HepG2 (cell line): ENCODE measurements around the gene ZNF541. TPM values are rescaled to one million over a fixed set of nuclear protein-coding genes. Genes with fewer than 3 reads are reported as not detected.
A peak's percentile ranks its signal among the peaks of the same experiment; 100 is the strongest.

Source experiments
- FOXA1 ChIP-seq, 2 experiments: fragments of 450-650 bp in 1 of 2; sonication (generic) in 1 of 2; formaldehyde crosslinking in 1 of 2; IDR thresholded peaks; 2 replicates each; pipeline versions ENCODE4 v1.4.0 to v1.6.1; 2016 to 2020; ENCODE audit warnings: missing genetic modification reagents in 1 of 2
- HDAC6 ChIP-seq: fragments of 200-600 bp; sonication (generic); IDR thresholded peaks from 2 replicates; pipeline ENCODE4 v1.7.0; 2017; ENCODE audit warnings: mild to moderate bottlenecking, antibody characterized with exemption, low read length, low read depth
- KAT2B ChIP-seq: fragments of 150-350 bp; IDR thresholded peaks from 2 replicates; pipeline ENCODE4 v1.6.1; 2014; ENCODE audit warnings: low read depth, low read length, borderline replicate concordance
- PITX1 ChIP-seq: sonication (generic); formaldehyde crosslinking; IDR thresholded peaks from 2 replicates; pipeline ENCODE4 v1.5.1; 2020; ENCODE audit warnings: mild to moderate bottlenecking, missing genetic modification reagents
- SSRP1 ChIP-seq: IDR thresholded peaks from 2 replicates; pipeline ENCODE4 v1.6.1; 2016; ENCODE audit warnings: control low read depth
- TEF ChIP-seq: sonication (generic); formaldehyde crosslinking; IDR thresholded peaks from 2 replicates; pipeline ENCODE4 v1.5.0; 2020; ENCODE audit warnings: missing genetic modification reagents
- ZBTB10 ChIP-seq: sonication (generic); formaldehyde crosslinking; IDR thresholded peaks from 2 replicates; pipeline ENCODE4 v1.4.0; 2020; ENCODE audit warnings: missing genetic modification reagents, borderline replicate concordance
- ZBTB7B ChIP-seq: sonication (generic); formaldehyde crosslinking; IDR thresholded peaks from 2 replicates; pipeline ENCODE4 v1.4.0; 2020; ENCODE audit warnings: missing genetic modification reagents
- ZNF292 ChIP-seq: sonication (generic); formaldehyde crosslinking; IDR thresholded peaks from 2 replicates; pipeline ENCODE4 v1.8.1; 2022; ENCODE audit warnings: mild to moderate bottlenecking, low read depth, missing genetic modification reagents, borderline replicate concordance
- ZNF34 ChIP-seq: sonication (generic); formaldehyde crosslinking; IDR thresholded peaks from 2 replicates; pipeline ENCODE4 v1.4.0; 2020; ENCODE audit warnings: mild to moderate bottlenecking, missing genetic modification reagents, borderline replicate concordance
- ZNF407 ChIP-seq: sonication (generic); formaldehyde crosslinking; IDR thresholded peaks from one replicate; pipeline ENCODE4 v1.5.1; 2020; ENCODE audit warnings: mild to moderate bottlenecking, missing genetic modification reagents; ENCODE audit errors: not compliant biosample characterization
- ZNF558 ChIP-seq: sonication (generic); formaldehyde crosslinking; IDR thresholded peaks from 2 replicates; pipeline ENCODE4 v1.9.0; 2022; ENCODE audit warnings: mild to moderate bottlenecking, missing genetic modification reagents, borderline replicate concordance
- polyA plus RNA-seq, 8 experiments: library from polyadenylated mRNA; depleted of rRNA in 3 of 8; stranded (reverse) in 7 of 8; unstranded in 1 of 8; fragments of >200 nt; fragmentation: Illumina TruSeq in 4 of 8; extraction: Trizol in 4 of 8; gene quantifications; 2 replicates each; pipeline versions ENCODE4 v1.2.1 to v1.2.3, GENCODE V29; 2011 to 2016; ENCODE audit warnings: low read depth in 4 of 8, missing spikeins in 1 of 8, mixed read lengths in 1 of 8; ENCODE audit not compliant: insufficient read depth in 1 of 8
- total RNA-seq, 5 experiments: library from RNA; depleted of rRNA; stranded (reverse); fragments of >200 nt; fragmentation: Illumina TruSeq; extraction: Trizol; gene quantifications; 2 replicates each; pipeline ENCODE4 v1.2.3, GENCODE V29; 2016; ENCODE audit warnings: low read depth in 1 of 5
- TF ChIP-seq, protein P1 (sequence below): sonication (generic); formaldehyde crosslinking; IDR thresholded peaks from 2 replicates; pipeline ENCODE4 v1.8.1; 2023; ENCODE audit warnings: mild to moderate bottlenecking, inconsistent platforms, moderate library complexity, missing genetic modification reagents, borderline replicate concordance
- TF ChIP-seq, protein P2 (sequence below): sonication (generic); formaldehyde crosslinking; IDR thresholded peaks from 2 replicates; pipeline ENCODE4 v1.4.0; 2020; ENCODE audit warnings: mild to moderate bottlenecking, low read depth, missing genetic modification reagents

The ZNF541 gene
- total and polyA plus RNA-seq, 2 of the 13 experiments (the other 11 are each of a cell fraction or from before 2014, with no cell fraction given) = 0.03 to 0.04 TPM

GRCh38 chr19:47601180-47601904 is 28.4 kb upstream of the ZNF541 start (continued):
- TF ChIP-seq, protein P1, sequence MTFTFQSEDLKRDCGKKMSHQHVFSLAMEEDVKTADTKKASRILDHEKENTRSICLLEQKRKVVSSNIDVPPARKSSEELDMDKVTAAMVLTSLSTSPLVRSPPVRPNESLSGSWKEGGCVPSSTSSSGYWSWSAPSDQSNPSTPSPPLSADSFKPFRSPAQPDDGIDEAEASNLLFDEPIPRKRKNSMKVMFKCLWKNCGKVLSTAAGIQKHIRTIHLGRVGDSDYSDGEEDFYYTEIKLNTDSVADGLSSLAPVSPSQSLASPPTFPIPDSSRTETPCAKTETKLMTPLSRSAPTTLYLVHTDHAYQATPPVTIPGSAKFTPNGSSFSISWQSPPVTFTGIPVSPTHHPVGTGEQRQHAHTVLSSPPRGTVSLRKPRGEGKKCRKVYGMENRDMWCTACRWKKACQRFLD = no peak
- TF ChIP-seq, protein P2, sequence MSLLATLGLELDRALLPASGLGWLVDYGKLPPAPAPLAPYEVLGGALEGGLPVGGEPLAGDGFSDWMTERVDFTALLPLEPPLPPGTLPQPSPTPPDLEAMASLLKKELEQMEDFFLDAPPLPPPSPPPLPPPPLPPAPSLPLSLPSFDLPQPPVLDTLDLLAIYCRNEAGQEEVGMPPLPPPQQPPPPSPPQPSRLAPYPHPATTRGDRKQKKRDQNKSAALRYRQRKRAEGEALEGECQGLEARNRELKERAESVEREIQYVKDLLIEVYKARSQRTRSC (CRISPR knock-in tag) = 0 out of 2 replicates have a peak, but pooled peaks have one; percentile 27
- TF ChIP-seq FOXA1 (IDR thresholded peaks at IDR 0.05) = no peak
- TF ChIP-seq FOXA1 (CRISPR knock-in tag; IDR thresholded peaks at IDR 0.05) = no peak
- no peak for TF ChIP-seq SSRP1 (CRISPR knock-in tag)
- TF ChIP-seq PITX1 (CRISPR knock-in tag) = 0 out of 2 replicates have a peak, but pooled peaks have one; percentile 19
- TF ChIP-seq KAT2B = peak; percentile 60; the same call in 1 of the 2 replicates
- TF ChIP-seq ZNF558 (CRISPR knock-in tag) = 0 out of 2 replicates have a peak, but pooled peaks have one; percentile 49
- TF ChIP-seq ZNF407 = no peak
- TF ChIP-seq ZNF34 = no peak
- no peak for TF ChIP-seq ZBTB7B (CRISPR knock-in tag)
- TF ChIP-seq ZNF292 (CRISPR knock-in tag) = no peak; the same call in 1 of the 2 replicates
- no peak for TF ChIP-seq HDAC6
- TF ChIP-seq ZBTB10 (CRISPR knock-in tag) = no peak
- no peak for TF ChIP-seq TEF (CRISPR knock-in tag)
